GM21737 (cell line): ENCODE results near the gene OGDH.
A peak's percentile ranks its signal among the peaks of the same experiment; 100 is the strongest.

Source experiments
- ATAC-seq: cut with Tn5 transposase; IDR thresholded peaks from one replicate; pipeline ENCODE4 v1.9.1; 2021; ENCODE audit warnings: mild to moderate bottlenecking, moderate library complexity; ENCODE audit not compliant: unreplicated experiment

Gene OGDH

DNA sequence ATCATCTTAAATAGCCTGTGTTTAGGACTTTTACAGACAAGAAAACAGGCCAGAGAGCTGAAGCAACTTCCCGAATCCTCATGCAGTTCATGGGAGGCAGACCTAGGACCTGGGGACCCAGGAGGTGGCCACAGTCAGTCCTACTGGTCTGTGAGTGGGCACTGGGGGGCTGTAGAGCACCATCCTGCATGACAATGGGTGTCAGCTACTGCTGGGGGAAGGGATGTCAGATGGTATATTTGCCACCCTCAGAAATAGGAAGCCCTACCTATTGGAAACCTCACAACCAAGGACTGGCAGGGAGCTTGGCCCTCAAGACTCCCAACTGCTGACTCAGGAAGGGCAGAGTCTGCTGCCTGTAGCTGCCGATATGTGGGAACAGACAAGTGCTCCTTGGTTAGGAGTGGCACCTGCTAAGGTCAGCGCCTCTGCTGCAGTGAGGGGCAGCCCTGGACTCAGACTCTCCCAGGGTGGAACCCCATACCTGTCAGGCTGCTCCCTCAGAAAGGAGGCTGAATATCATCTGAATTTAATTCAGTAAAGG lies 29.7 kb downstream of the OGDH start:
- ATAC-seq, result no peak

DNA sequence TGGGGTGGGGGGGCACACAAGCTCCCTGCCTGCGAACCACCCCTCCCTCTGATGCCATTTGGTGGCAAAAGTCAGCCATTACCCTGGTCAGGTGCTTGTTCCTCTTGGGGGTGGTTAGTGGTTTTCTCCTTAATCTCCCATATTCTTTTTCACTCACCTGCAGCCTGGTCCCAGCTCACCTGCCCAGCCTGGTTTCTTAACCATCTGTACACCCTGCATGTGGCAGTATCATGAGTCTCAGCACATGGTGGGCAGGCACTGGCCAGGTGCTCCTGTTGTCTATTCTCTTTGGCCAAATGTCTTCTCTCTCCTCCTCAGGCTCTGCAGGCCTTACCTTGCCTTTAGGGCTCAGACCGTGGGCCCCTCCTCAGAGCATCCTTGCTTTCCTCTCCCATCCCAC lies 30.5 kb downstream of the OGDH start:
- ATAC-seq, result no peak

- ATAC-seq, result peak; percentile 32
Measured at GRCh38 chr7:44637788-44638594, 31.6 kb downstream of the OGDH start.

- peak; percentile 76 for ATAC-seq
Measured at GRCh38 chr7:44638611-44639557, 32.5 kb downstream of the OGDH start.

- ATAC-seq, result no peak
Measured at GRCh38 chr7:44639671-44640321, 33.4 kb downstream of the OGDH start.

- ATAC-seq, result no peak
Measured at GRCh38 chr7:44643206-44643605, 36.8 kb downstream of the OGDH start.

- ATAC-seq, result no peak
Measured at GRCh38 chr7:44645254-44645653, 38.8 kb downstream of the OGDH start.

GRCh38 chr7:44645696-44646095 lies 39.3 kb downstream of the OGDH start:
- no peak for ATAC-seq

- no peak for ATAC-seq
Measured at GRCh38 chr7:44646176-44646920, 39.9 kb downstream of the OGDH start.

DNA sequence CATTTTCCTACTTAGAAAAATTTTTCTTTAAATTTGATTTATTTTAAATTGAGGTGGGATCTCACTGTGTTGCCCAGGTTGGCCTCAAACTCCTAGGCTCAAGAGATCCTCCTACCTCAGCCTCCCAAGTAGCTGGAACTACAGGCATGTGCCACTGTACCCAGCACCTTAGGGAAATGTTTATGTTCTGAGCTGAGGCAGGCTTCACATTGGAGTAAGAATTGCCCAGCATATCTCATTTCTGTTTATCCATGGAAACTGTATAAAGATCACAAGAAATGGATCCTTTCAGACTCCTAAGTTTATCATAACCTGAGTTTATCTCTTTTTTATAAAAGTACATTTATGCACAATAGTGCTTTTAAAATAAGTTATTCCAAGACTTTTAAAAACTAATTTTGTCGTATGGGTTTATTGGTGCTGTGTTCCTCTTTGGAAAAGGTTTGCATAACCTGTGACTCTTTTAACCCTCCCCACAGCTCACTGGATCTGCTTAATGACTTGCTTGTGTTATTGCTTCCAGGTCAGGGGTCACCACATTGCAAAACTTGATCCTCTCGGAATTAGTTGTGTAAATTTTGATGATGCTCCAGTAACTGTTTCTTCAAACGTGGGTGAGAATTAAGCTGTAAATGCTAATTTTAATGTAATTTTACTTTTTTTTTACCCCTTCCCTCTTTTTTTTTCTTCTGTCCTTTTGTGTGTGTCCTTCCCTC lies 40.7 kb downstream of the OGDH start:
- no peak for ATAC-seq

DNA sequence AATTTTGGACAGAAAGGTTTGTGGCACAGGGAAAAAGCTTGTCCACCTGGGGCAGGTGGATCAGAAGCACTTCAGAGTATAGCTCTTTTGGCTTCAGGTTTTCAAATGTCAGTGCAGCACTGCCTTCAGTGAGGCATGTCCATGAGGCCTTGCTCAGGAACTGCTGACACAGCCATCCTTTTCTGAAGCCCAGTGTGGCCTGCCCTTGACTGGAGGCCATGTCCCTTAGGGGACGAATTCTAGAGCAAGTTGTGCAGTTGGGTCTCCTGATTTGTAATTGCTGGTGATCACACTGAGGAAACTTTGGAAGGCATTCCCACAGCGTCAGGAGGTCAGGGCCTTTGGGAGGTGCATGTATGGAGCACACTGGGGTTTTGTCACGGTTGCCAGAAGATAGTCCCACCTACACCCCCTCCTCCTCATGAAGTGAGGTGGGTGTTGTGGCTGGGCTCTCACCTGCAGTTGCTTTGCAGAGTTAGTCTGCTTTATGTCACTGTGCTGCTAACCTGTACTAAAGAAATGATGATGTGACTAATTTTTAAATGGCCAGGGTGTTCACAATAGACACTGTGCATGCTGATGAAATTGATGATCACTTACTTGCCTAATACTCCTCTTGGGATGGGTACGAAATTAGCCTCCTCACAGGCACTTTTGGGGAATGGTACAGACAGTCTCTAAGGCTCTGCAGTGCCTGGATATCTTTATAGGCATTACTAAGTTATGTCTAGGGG lies 41.7 kb downstream of the OGDH start:
- no peak for ATAC-seq

DNA sequence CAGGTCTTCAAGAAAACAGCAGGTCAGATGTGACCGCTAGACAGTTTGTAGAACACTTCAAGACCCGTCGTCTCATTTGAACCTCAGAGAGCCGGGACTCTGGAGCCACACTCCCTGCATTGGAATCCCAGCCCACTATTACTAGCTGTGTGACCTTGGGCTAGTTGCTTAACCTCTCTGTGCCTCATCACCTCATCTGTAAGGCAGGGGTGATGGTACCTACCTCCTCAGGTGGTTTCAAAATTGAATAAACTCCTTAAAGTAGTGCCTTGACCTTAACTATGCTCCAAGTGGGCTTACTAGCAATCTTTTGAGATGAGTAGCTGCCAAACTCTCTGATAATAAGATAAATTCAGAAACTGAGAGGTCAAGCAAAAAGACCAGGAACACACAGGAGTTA lies 43.8 kb downstream of the OGDH start:
- no peak for ATAC-seq

GRCh38 chr7:44650772-44651171 lies 44.3 kb downstream of the OGDH start:
- no peak for ATAC-seq

DNA sequence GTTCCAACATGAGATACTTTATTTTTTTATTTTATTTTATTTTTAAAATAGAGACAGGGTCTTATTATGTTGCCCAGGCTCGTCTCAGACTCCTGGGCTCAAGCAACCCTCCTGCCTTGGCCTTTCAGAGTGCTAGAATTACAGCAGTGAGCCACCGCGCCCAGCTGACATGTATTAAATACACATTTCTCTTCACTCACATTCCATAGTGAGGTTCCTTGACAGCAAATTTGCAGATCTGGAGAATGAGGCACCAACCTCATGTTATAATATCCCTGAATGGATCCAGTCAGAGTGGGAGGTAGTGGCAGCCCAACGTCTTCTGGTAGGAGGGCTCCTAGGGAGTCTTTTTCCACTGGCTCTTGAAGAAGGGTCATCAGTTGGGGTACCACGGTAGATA lies 46.1 kb downstream of the OGDH start:
- ATAC-seq, result no peak

GRCh38 chr7:44654255-44654796 lies 47.9 kb downstream of the OGDH start:
- no peak for ATAC-seq

DNA sequence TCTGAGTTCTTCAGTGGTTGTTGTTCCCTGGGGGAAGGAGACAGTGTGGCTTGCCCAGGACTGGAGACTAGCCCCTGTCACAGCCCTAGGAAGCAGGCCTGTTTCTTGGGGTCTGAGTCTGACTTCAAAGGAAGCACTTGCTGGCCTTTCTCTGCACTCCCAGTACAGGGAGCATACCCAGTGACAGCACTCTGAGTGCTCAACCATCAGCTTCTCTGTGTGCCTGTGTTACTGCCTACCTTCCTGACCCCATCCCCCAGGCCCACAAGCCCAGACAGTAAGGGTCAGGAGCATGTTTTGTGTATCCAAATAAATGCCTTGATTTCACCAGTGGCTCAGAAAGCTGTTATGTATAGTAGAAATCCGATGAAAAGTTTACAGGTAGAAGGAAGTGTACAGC lies 48.9 kb downstream of the OGDH start:
- no peak for ATAC-seq

DNA sequence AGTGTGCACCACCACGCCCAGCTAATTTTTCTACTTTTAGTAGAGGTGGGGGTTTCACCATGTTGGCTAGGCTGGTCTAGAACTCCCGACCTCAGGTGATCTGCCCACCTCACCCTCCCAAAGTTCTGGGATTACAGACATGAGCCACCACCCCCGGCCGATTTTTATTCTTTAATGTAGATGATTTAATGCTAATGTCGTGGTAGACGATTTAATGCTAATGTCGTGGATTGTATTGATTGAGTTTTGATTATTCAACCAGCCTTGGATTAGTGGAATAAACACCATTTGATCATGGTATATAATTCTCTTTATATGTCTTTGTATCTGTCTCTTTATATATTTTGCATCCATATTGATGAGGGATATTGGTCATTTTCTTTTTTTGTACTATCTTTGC lies 52.6 kb downstream of the OGDH start:
- no peak for ATAC-seq

DNA sequence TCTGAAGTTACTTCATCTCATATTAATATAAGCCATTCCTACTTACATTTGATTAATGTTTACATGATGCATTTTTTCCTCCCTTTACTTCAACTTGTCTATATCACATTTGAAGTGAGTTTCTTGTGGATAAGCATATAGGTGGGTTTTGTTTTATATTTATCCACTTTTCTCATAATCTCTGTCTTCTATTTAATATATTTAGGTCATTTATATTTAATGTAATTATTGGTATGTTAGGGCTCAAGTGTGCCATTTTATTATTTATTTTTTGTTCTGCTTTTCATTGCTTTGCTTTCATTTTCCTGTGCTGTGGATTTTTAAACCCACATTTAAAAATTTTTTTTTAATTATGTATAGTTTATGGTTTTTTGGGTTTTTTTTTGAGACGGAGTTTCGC lies 54.8 kb downstream of the OGDH start:
- ATAC-seq, result no peak
